ENCODE data around the gene USP31. TPM values are rescaled to one million over a fixed set of nuclear protein-coding genes. Genes with fewer than 3 reads are reported as not detected.

USP31 gene
- total and polyA plus RNA-seq, 7 experiments from 2014 or later = 0.20 to 6.0 (median 3.6) TPM

Other genes starting within 250 kb of the USP31 start
- gene SCNN1G, start 33.3 kb upstream of the USP31 start, total RNA-seq = not detected
- gene SCNN1G, start 33.3 kb upstream of the USP31 start, polyA plus RNA-seq = not detected
- gene SCNN1B, start 152.8 kb upstream of the USP31 start, total RNA-seq = not detected
- not detected for gene SCNN1B, start 152.8 kb upstream of the USP31 start, polyA plus RNA-seq

All from naive thymus-derived CD4-positive, alpha-beta T cell (primary cell).